ENCODE data around the gene ZNF497. TPM values are rescaled to one million over a fixed set of nuclear protein-coding genes. Genes with fewer than 3 reads are reported as not detected.

Gene ZNF497
- total and polyA plus RNA-seq, 2 of the 13 experiments (the other 11 are each of a cell fraction or from before 2014, with no cell fraction given), result 1.5 to 1.9 TPM

DNA sequence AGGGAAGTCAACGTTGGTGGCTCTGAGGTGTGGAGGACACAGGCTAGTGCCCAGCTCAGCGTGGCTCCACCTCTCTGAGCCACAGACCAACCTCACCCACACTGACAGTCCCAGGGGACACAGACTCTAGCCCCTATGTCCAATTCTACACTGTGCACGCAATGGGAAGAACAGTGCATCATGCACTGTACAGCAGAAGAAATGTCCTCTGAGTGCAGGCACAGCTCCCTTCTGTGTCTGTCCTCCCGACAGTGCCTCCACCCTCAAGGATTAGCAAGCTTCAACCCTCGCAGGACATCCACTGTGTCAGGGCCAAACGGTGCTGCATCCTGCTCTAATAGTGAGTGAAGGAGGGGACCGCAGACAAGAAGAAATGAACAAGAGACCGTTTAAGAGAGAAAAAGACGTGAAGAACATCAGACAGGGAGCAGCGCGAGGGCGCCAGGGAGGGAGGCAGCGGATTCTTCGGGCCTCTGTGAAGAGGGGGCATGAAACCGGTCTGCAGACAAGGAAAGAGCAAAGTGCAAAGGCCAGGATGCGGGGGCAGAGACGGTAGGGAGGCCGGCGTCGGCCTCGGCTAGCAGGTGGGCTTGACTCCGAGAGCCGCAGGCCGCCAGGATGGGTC lies 17.6 kb upstream of the ZNF497 start (continued):
- TF ChIP-seq, protein P1, sequence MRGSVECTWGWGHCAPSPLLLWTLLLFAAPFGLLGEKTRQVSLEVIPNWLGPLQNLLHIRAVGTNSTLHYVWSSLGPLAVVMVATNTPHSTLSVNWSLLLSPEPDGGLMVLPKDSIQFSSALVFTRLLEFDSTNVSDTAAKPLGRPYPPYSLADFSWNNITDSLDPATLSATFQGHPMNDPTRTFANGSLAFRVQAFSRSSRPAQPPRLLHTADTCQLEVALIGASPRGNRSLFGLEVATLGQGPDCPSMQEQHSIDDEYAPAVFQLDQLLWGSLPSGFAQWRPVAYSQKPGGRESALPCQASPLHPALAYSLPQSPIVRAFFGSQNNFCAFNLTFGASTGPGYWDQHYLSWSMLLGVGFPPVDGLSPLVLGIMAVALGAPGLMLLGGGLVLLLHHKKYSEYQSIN (CRISPR knock-in tag; IDR thresholded peaks at IDR 0.05; ENCODE audit: borderline replicate concordance), result 0 out of 2 replicates have a peak, but pooled peaks have one; percentile 31
- no peak for TF ChIP-seq PPARG (CRISPR knock-in tag; conservative IDR thresholded peaks at IDR 0.05)
- no peak for TF ChIP-seq NFIB (CRISPR knock-in tag; IDR thresholded peaks at IDR 0.05; ENCODE audit: borderline replicate concordance)
- TF ChIP-seq ZNF263 (CRISPR knock-in tag; IDR thresholded peaks at IDR 0.05), result peak; percentile 11; the same call in 1 of the 2 replicates
- TF ChIP-seq RELA (CRISPR knock-in tag; IDR thresholded peaks at IDR 0.05), result 0 out of 2 replicates have a peak, but pooled peaks have one; percentile 10
- no peak for TF ChIP-seq DPF2 (CRISPR knock-in tag; IDR thresholded peaks at IDR 0.05; ENCODE audit: borderline replicate concordance, low read depth)
- TF ChIP-seq ZNF530 (CRISPR knock-in tag; IDR thresholded peaks at IDR 0.05; ENCODE audit: low read depth), result peak; percentile 92
- peak; percentile 25; the same call in 1 of the 2 replicates for TF ChIP-seq HNF4G (IDR thresholded peaks at IDR 0.05; ENCODE audit: borderline replicate concordance, low read depth, low read length)
- TF ChIP-seq HNF4G (CRISPR knock-in tag; IDR thresholded peaks at IDR 0.05; ENCODE audit: borderline replicate concordance, low read depth), result no peak; the same call in 1 of the 2 replicates
- TF ChIP-seq FOXO4 (CRISPR knock-in tag; conservative IDR thresholded peaks at IDR 0.05), result 0 out of 2 replicates have a peak, but pooled peaks have one; percentile 59
- TF ChIP-seq ZNF605 (CRISPR knock-in tag; IDR thresholded peaks at IDR 0.05), result peak; percentile 89
- TF ChIP-seq PCBP1 (IDR thresholded peaks at IDR 0.05; ENCODE audit: borderline replicate concordance, low read depth, low read length), result no peak
- peak; percentile 1; the same call in 1 of the 2 replicates for TF ChIP-seq ZNF782 (CRISPR knock-in tag; IDR thresholded peaks at IDR 0.05; ENCODE audit: borderline replicate concordance)
- no peak for TF ChIP-seq SIX4 (CRISPR knock-in tag; IDR thresholded peaks at IDR 0.05)
- TF ChIP-seq TIGD3 (CRISPR knock-in tag; IDR thresholded peaks at IDR 0.05; ENCODE audit: borderline replicate concordance), result peak; percentile 84; the same call in 1 of the 2 replicates
- 0 out of 2 replicates have a peak, but pooled peaks have one; percentile 57 for TF ChIP-seq ZNF432 (CRISPR knock-in tag; IDR thresholded peaks at IDR 0.05; ENCODE audit: borderline replicate concordance)
